Nephron progenitor cell (in vitro differentiated cells): Measurements from ENCODE around the gene SHC2.
A peak's percentile ranks its signal among the peaks of the same experiment; 100 is the strongest.

Source experiments
- DNase-seq: peaks from one replicate; pipeline ENCODE4 v3.0.0; 2021
- H3K27ac Mint-ChIP-seq: 2 replicates; pipeline ENCODE4 v1.8.0; 2021; ENCODE audit warnings: mild to moderate bottlenecking, moderate library complexity, mixed read lengths
- H3K27me3 Mint-ChIP-seq: 2 replicates; pipeline ENCODE4 v1.8.0; 2021; ENCODE audit warnings: mild to moderate bottlenecking, low read depth, mixed read lengths; ENCODE audit not compliant: poor library complexity
- H3K36me3 Mint-ChIP-seq: 2 replicates; pipeline ENCODE4 v1.8.0; 2021; ENCODE audit warnings: low read depth, mixed read lengths
- H3K4me1 Mint-ChIP-seq: 2 replicates; pipeline ENCODE4 v1.8.0; 2021; ENCODE audit warnings: mixed read lengths
- H3K4me3 Mint-ChIP-seq: 2 replicates; pipeline ENCODE4 v1.8.0; 2021; ENCODE audit warnings: mild to moderate bottlenecking, moderate library complexity, mixed read lengths
- H3K9me3 Mint-ChIP-seq: 2 replicates; pipeline ENCODE4 v1.8.0; 2021; ENCODE audit warnings: mild to moderate bottlenecking, moderate library complexity, mixed read lengths
- TF ChIP-seq, protein P1 (sequence below): fragments of 200-600 bp; sonication (generic); IDR thresholded peaks from 2 replicates; pipeline ENCODE4 v1.5.0; 2021; ENCODE audit warnings: antibody characterized with exemption

SHC2 gene

GRCh38 chr19:376111-376470 lies 84.7 kb downstream of the SHC2 start:
- TF ChIP-seq, protein P1, sequence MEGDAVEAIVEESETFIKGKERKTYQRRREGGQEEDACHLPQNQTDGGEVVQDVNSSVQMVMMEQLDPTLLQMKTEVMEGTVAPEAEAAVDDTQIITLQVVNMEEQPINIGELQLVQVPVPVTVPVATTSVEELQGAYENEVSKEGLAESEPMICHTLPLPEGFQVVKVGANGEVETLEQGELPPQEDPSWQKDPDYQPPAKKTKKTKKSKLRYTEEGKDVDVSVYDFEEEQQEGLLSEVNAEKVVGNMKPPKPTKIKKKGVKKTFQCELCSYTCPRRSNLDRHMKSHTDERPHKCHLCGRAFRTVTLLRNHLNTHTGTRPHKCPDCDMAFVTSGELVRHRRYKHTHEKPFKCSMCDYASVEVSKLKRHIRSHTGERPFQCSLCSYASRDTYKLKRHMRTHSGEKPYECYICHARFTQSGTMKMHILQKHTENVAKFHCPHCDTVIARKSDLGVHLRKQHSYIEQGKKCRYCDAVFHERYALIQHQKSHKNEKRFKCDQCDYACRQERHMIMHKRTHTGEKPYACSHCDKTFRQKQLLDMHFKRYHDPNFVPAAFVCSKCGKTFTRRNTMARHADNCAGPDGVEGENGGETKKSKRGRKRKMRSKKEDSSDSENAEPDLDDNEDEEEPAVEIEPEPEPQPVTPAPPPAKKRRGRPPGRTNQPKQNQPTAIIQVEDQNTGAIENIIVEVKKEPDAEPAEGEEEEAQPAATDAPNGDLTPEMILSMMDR, result no peak
- no peak overlapping the region for H3K4me3 Mint-ChIP-seq
- peak overlapping the region; percentile 29 for H3K27ac Mint-ChIP-seq
- no peak for DNase-seq
- H3K27me3 Mint-ChIP-seq, result peaks cover 39% of the 10 kb centered on the region
- no peaks in the 10 kb centered on the region for H3K36me3 Mint-ChIP-seq
- H3K4me1 Mint-ChIP-seq, result peaks cover 30% of the 10 kb centered on the region
- H3K9me3 Mint-ChIP-seq, result peaks cover 24% of the 10 kb centered on the region

DNA sequence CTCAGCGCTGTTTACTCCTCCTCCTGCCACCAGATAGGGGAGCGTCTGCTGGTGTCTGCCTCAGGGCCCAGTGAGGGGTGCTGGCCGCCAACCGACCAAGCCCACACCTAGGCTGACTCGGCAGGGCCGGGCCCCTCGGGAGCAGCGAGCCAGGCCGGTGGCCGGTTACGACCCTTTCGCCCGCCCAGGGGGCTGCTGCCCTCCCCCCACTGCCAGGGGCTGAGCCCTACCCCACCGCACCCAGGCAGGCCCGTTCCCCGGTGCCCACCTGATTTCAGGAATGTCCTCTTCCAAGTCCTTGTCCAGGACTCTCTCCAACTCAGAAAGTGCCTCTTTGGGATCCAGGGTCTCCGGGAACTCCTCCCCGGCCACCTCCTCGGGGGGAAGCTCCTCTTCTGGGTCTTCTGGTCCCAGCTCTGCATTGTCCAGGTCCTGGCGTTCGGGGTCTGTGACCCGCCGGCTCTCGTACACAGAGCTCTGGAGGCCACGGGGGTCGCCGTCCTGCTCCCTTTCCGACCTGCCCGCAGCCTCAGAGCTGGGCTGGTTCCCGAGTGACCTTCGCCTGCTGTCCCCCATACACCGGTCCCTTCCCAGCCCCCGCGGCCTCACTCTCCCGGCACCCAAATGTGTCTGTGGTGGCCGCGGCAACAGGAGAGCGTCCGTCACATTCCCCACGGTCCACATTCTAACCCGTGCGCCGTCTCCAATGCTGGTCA lies 85.3 kb downstream of the SHC2 start:
- DNase-seq, result no peak
- TF ChIP-seq, protein P1, result no peak
- peak overlapping the region; percentile 29 for H3K27ac Mint-ChIP-seq
- no peak overlapping the region for H3K4me3 Mint-ChIP-seq
- no peaks in the 10 kb centered on the region for H3K36me3 Mint-ChIP-seq
- H3K4me1 Mint-ChIP-seq, result peaks cover 36% of the 10 kb centered on the region
- peaks cover 21% of the 10 kb centered on the region for H3K9me3 Mint-ChIP-seq
- peaks cover 39% of the 10 kb centered on the region for H3K27me3 Mint-ChIP-seq

DNA sequence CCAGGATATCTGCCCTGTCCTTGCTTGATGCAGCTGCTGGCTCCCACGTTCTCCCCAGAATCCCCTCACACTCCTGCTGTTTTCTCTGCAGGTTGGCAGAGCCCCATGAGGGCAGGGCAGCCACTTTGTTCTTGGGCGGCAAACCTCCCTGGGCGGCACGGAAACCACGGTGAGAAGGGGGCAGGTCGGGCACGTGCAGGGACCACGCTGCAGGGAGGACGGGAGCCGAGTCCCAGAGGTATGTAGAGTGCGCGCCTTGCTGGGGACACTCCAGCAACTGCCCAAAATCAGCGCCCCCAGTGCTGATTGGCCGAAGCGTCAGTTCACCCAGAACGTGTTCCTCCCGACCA lies 86.0 kb downstream of the SHC2 start:
- Mint-ChIP-seq H3K4me1 (peaks cover 37% of the 10 kb centered on the region), H3K9me3 (peaks cover 14% of the 10 kb centered on the region), H3K36me3 (no peaks in the 10 kb centered on the region), H3K4me3 (no peak overlapping the region), H3K27ac (no peak overlapping the region), H3K27me3 (peaks cover 36% of the 10 kb centered on the region)
- no peak for DNase-seq
- TF ChIP-seq, protein P1, result no peak

DNA sequence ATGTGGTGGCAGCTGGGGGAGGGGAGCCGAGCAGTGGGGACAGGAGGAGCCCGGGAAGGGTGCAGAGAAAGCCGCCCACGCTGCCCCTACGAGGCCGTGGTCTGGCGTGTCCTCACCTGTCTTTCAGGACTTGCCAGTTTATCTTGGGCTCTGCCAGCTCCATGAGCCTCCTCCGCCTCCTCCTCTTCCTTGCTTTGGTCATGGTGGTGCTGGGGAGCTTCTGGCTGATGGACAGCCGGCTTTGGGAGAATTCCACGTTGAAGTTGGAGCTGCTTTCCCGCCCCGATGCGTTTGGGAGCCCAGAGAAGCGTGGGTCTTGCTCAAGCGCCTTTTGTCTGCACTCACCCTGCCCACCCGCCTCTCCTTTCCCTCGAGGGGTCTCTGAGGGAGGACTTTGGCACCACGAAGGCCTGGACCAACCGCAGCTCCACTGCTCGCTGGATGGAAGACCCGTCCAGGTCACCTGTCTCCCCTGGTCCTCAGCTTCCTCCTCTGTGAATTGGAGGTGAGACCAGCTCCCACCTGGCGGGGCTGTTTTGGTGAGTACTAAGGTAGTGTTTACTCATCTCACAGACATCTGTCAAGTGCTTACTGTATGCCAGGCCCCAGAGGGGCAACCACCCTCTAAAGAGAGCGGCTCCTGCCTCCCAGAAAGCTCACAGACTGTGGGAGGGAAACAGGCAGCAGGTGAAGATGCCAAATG lies 86.5 kb downstream of the SHC2 start:
- Mint-ChIP-seq H3K27me3 (peaks cover 31% of the 10 kb centered on the region), H3K9me3 (peaks cover 13% of the 10 kb centered on the region), H3K27ac (no peak overlapping the region), H3K36me3 (no peaks in the 10 kb centered on the region), H3K4me1 (peaks cover 42% of the 10 kb centered on the region), H3K4me3 (no peak overlapping the region)
- TF ChIP-seq, protein P1, result no peak
- no peak for DNase-seq

- no peak overlapping the region for H3K4me3 Mint-ChIP-seq
- TF ChIP-seq, protein P1, result no peak
- no peak overlapping the region for H3K27ac Mint-ChIP-seq
- H3K27me3 Mint-ChIP-seq, result peaks cover 24% of the 10 kb centered on the region
- H3K36me3 Mint-ChIP-seq, result peaks cover 5% of the 10 kb centered on the region
- H3K9me3 Mint-ChIP-seq, result peaks cover 15% of the 10 kb centered on the region
- DNase-seq, result no peak
- H3K4me1 Mint-ChIP-seq, result peaks cover 50% of the 10 kb centered on the region
These were observed 87.2 kb downstream of the SHC2 start for GRCh38 chr19:373391-374182.
